BJ (cell line): ENCODE measurements around the gene ACTR5. TPM values are rescaled to one million over a fixed set of nuclear protein-coding genes. Genes with fewer than 3 reads are reported as not detected.

Experiments
- CTCF ChIA-PET: fragments of 350-600 bp; formaldehyde crosslinking; extraction: SDS; loops from one replicate; lab custom pipeline; 2021; ENCODE audit warnings: antibody characterized with exemption, inconsistent platforms; lab: Yijun Ruan, JAX
- POLR2A ChIA-PET: fragments of 300-600 bp; sonication (Branson Sonifier 250); formaldehyde crosslinking; extraction: SDS; loops from one replicate; lab custom pipeline; 2021; ENCODE audit warnings: antibody characterized with exemption; lab: Charles Lee
- DNase-seq: peaks from one replicate; pipeline ENCODE4 v3.0.0-alpha.2; 2011; ENCODE audit warnings: low read depth
- H3K27me3 ChIP-seq: 2 replicates; pipeline ENCODE4 v1.6.0; 2011; ENCODE audit warnings: low read length; ENCODE audit not compliant: control insufficient read depth, insufficient read depth
- H3K36me3 ChIP-seq: 2 replicates; pipeline ENCODE4 v1.5.1; 2011; ENCODE audit warnings: low read length; ENCODE audit not compliant: control insufficient read depth, insufficient read depth
- H3K4me3 ChIP-seq: 2 replicates; pipeline ENCODE4 v1.5.1; 2011; ENCODE audit warnings: low read depth, mild to moderate bottlenecking, control low read depth, low read length
- polyA plus RNA-seq: library from polyadenylated mRNA; depleted of rRNA; stranded (reverse); fragments of >200 nt; gene quantifications from 2 replicates; pipeline ENCODE4 v1.2.3, GENCODE V29; 2011
- TF ChIP-seq, protein P1 (sequence below): IDR thresholded peaks from 2 replicates; pipeline ENCODE4 v1.5.1; 2011; ENCODE audit warnings: low read depth, mild to moderate bottlenecking, control low read depth, inconsistent platforms, low read length, moderate library complexity; ENCODE audit not compliant: insufficient read depth

ACTR5 gene
- polyA plus RNA-seq, 1 experiment: 5.4 TPM

DNA sequence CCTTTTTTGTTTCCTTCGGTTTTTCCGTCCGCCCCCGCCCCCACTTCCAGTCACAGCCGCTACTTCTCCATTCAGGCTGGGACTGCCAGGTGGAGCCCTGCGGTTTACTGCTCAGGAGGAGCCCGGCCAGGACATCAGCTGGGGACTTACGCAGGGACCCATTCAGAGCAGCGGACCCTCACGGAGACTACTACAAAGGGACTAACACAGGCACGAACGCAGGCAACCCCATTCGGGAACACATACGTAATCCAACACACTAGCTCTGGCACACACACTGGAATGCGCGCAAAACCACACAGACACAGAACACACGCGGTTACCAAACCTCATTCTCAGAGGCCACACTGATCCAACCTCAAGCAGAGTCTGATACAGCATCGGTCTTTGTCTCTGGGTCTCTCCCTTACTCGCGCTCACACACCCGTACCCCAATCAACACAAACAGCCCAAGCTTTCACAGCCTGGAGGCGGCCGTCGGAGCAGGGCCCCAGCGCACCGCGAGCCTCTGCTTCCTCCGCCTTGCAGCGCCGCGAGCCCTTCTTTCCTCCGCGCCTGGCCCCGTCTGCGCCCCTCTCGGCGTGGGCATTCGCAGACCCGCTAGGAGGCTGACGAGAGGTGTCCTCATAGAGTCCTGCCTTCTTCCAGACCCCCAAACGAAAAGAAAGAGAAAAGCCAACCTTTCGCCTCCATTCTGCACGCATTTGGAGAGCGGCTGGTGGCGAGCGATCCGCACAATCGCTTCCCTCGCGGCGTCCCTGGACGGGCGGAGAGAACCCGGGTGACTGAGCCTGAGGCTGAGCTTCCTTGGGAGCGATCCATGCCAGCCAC lies 25.0 kb upstream of the ACTR5 start:
- Histone ChIP-seq H3K36me3 (no peaks in the 10 kb centered on the region), H3K27me3 (peaks cover 76% of the 10 kb centered on the region), H3K4me3 (no peak overlapping the region)
- ChIA-PET POLR2A (no interaction called here), CTCF (no interaction called here)
- no peak for DNase-seq
- TF ChIP-seq, protein P1, sequence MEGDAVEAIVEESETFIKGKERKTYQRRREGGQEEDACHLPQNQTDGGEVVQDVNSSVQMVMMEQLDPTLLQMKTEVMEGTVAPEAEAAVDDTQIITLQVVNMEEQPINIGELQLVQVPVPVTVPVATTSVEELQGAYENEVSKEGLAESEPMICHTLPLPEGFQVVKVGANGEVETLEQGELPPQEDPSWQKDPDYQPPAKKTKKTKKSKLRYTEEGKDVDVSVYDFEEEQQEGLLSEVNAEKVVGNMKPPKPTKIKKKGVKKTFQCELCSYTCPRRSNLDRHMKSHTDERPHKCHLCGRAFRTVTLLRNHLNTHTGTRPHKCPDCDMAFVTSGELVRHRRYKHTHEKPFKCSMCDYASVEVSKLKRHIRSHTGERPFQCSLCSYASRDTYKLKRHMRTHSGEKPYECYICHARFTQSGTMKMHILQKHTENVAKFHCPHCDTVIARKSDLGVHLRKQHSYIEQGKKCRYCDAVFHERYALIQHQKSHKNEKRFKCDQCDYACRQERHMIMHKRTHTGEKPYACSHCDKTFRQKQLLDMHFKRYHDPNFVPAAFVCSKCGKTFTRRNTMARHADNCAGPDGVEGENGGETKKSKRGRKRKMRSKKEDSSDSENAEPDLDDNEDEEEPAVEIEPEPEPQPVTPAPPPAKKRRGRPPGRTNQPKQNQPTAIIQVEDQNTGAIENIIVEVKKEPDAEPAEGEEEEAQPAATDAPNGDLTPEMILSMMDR: no peak

DNA sequence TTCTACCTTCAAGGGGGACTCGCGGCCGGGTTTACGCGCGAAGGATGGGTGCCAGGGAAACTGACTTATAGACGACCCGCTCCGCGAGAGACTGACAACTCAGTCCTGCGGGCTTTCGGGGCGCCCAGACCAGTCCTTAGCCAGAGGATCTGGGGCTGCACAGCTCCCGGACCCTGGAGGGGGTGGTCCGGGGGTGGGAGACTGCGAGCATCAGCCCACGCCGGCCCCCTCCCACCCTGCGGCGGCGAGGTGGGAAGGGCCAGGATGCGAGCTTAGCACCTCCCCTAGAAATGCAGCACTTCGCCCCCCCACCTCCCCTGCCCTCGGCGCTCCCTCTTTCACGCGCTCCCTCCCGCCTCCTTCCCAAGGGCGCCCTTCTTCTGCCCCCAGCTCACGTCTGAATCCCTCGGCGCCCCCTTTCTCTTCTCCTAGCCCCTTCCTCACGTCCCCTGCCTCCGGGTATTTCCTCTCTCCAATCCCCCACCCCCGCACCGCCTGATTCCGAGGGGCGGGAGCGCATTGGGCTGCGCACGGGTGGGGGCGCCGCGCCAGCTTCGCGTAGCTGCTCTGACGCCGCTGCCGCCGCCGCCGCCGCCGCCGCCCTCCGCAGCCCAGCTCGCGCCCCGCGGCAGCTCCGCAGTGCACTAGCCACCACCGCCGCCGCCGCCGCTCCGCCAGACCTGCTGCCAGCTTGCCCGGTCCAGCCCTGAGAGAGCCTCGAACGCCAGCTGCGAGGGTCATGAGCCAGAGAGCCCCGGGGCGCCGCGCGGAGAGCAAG lies 24.2 kb upstream of the ACTR5 start, which contains the start of gene SLC32A1:
TSS of gene SLC32A1 (plus strand) at position 639 of the 778 bp plus-strand sequence. CDS start 239 bp downstream, outside the sequence.
- Histone ChIP-seq H3K4me3 (no peak within 1 kb of the TSS), H3K27me3 (peaks cover 79% of the 10 kb centered on the region), H3K36me3 (no peaks in the 10 kb centered on the region)
- CTCF ChIA-PET: interaction anchor here (1.1 kb wide), 2 partner anchors 8 to 76 kb away, joined by 3 read pairs; no protein-coding TSS in a partner anchor
- TF ChIP-seq, protein P1: no peak
- POLR2A ChIA-PET: no interaction called here
- DNase-seq: no peak

DNA sequence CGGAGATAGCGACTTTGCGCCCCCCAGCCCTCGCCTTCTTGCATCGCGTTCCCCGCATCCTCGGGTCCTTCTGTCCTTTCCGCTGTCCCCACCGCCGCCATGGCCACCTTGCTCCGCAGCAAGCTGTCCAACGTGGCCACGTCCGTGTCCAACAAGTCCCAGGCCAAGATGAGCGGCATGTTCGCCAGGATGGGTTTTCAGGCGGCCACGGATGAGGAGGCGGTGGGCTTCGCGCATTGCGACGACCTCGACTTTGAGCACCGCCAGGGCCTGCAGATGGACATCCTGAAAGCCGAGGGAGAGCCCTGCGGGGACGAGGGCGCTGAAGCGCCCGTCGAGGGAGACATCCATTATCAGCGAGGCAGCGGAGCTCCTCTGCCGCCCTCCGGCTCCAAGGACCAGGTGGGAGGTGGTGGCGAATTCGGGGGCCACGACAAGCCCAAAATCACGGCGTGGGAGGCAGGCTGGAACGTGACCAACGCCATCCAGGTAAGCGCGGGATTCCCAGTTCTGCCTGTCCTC lies 23.6 kb upstream of the ACTR5 start:
- CTCF ChIA-PET: interaction anchor here (1.1 to 1.4 kb wide), 3 partner anchors 8 to 169 kb away, joined by 3 read pairs; no protein-coding TSS in a partner anchor
- TF ChIP-seq, protein P1: no peak

DNA sequence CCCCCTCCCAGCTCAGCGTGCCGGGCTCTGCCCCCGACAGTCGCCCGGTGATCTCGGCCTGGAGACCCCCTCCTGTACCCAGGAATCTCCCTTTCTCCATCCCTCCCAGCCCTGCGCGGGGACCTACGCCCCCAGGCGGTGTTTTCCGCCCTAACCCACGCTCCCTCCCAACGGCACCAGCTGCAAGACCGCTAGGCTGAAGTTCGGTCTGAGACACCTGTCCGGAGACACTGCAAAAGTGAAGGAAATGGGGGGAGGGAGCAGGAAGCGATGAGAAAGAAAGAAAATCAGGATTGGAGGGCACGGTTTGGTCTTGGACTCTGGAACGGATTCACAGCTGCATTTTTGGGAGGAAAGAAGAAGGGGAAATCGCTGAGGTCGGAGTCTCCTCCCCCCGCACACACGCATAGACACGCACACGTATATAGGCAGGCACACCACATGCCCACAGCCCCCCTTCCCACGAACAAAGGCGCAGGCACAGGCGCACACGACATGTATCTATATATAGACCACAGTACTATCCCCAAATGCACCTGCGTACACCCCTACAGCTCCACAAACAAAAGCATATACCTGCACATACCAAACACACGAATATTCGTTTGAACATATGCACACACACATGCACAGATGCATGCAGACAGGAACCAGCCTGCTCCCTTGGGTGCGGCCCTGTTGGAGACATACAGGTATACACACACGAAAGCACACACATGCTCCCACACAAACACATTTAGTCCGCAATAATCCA lies 22.9 kb upstream of the ACTR5 start:
- Histone ChIP-seq H3K36me3 (no peaks in the 10 kb centered on the region), H3K27me3 (peaks cover 84% of the 10 kb centered on the region), H3K4me3 (no peak overlapping the region)
- ChIA-PET POLR2A (no interaction called here), CTCF (interaction anchor here (0.6 to 1.4 kb wide), 3 partner anchors 54 to 168 kb away, joined by 3 read pairs; no protein-coding TSS in a partner anchor)
- no peak for DNase-seq
- TF ChIP-seq, protein P1: no peak

More for the DNA sequence above, 23.6 kb upstream of the ACTR5 start:
- Histone ChIP-seq H3K27me3 (peaks cover 80% of the 10 kb centered on the region), H3K36me3 (no peaks in the 10 kb centered on the region), H3K4me3 (no peak overlapping the region)
- POLR2A ChIA-PET: no interaction called here
- DNase-seq: no peak
